RWPE2 (cell line): ENCODE data around the gene MED16.
"Not testable (repeated sequence)": the region's sequence is repeated elsewhere in the genome, so short reads cannot be mapped to it uniquely, and the experiment has no call there.

Experiments
- ATAC-seq: fragments of 200-7000 bp; cut with Tn5 transposase; 3 replicates; pipeline ENCODE4 v1.9.1; 2021; ENCODE audit warnings: low read depth
- DNase-seq: peaks from one replicate; pipeline ENCODE4 v3.0.0-alpha.2; 2020; ENCODE audit warnings: low spot score
- H3K27ac ChIP-seq: fragments of 450-650 bp; 2 replicates; pipeline ENCODE4 v1.5.1; 2017; ENCODE audit warnings: mild to moderate bottlenecking; ENCODE audit not compliant: poor library complexity, severe bottlenecking
- H3K27me3 ChIP-seq: fragments of 250-450 bp; sonication (Bioruptor Pico); 2 replicates; pipeline ENCODE4 v1.5.1; 2021; ENCODE audit warnings: mild to moderate bottlenecking, moderate library complexity; ENCODE audit not compliant: insufficient read depth, poor library complexity, severe bottlenecking
- H3K36me3 ChIP-seq: fragments of 250-450 bp; sonication (Bioruptor Pico); 2 replicates; pipeline ENCODE4 v1.5.1; 2020; ENCODE audit warnings: low read depth, mild to moderate bottlenecking, moderate library complexity
- H3K4me1 ChIP-seq: fragments of 250-450 bp; sonication (Bioruptor Pico); 2 replicates; pipeline ENCODE4 v1.5.1; 2021; ENCODE audit warnings: mild to moderate bottlenecking, moderate library complexity; ENCODE audit not compliant: insufficient read depth, poor library complexity, severe bottlenecking
- H3K4me3 ChIP-seq: fragments of 250-450 bp; sonication (Bioruptor Pico); 2 replicates; pipeline ENCODE4 v1.5.1; 2021; ENCODE audit warnings: mild to moderate bottlenecking, moderate library complexity; ENCODE audit not compliant: severe bottlenecking
- H3K9me3 ChIP-seq: fragments of 250-450 bp; sonication (Bioruptor Pico); 2 replicates; pipeline ENCODE4 v1.5.1; 2021; ENCODE audit warnings: mild to moderate bottlenecking, moderate library complexity; ENCODE audit not compliant: severe bottlenecking
- TF ChIP-seq, protein P1 (sequence below): fragments of 450-650 bp; IDR thresholded peaks from one replicate; pipeline ENCODE4 v1.5.1; 2017; ENCODE audit warnings: mild to moderate bottlenecking, moderate library complexity; ENCODE audit not compliant: poor library complexity, severe bottlenecking

MED16 gene

DNA sequence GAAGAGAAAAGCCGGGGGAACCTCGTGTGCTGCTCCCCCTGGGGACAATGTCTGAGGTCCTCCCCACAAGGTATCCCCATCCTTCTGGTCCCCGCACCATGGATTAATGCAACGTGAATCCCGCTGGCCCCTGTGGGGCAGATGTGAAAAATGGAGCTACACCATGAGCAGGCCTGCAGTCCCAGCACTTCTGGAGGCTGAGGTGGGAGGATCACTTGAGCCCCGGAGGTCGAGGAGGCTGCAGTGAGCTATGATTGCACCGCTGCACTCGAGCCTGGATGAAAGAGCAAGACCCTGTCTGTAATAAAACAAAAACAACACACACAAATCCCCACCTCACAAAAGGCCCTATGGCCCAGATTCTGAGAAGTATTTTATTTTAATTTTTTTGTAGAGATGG is 34.7 kb downstream of the MED16 start:
- TF ChIP-seq, protein P1, sequence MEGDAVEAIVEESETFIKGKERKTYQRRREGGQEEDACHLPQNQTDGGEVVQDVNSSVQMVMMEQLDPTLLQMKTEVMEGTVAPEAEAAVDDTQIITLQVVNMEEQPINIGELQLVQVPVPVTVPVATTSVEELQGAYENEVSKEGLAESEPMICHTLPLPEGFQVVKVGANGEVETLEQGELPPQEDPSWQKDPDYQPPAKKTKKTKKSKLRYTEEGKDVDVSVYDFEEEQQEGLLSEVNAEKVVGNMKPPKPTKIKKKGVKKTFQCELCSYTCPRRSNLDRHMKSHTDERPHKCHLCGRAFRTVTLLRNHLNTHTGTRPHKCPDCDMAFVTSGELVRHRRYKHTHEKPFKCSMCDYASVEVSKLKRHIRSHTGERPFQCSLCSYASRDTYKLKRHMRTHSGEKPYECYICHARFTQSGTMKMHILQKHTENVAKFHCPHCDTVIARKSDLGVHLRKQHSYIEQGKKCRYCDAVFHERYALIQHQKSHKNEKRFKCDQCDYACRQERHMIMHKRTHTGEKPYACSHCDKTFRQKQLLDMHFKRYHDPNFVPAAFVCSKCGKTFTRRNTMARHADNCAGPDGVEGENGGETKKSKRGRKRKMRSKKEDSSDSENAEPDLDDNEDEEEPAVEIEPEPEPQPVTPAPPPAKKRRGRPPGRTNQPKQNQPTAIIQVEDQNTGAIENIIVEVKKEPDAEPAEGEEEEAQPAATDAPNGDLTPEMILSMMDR, result no peak

DNA sequence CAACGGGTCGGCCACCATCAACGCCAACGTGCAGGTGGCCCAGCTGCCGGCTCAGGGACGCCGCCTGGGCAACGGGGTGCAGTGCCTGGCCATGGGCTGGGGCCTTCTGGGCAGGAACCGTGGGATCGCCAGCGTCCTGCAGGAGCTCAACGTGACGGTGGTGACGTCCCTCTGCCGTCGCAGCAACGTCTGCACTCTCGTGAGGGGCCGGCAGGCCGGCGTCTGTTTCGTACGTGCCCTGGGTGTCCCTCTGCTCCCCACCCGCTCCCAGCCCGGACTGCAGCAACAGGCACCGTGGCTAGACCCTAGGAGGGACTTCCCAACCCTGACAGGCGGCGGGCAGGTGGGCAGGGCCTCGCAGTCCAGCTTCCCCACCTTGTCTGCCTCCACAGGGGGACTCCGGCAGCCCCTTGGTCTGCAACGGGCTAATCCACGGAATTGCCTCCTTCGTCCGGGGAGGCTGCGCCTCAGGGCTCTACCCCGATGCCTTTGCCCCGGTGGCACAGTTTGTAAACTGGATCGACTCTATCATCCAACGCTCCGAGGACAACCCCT is 37.3 kb downstream of the MED16 start:
- TF ChIP-seq, protein P1, result no peak
- no peak for ATAC-seq
- H3K27me3 ChIP-seq, result peaks cover 22% of the 10 kb centered on the region

More for the DNA sequence above, 34.7 kb downstream of the MED16 start:
- H3K27ac ChIP-seq, result no peak overlapping the region
- no peak overlapping the region for H3K4me3 ChIP-seq
- no peaks in the 10 kb centered on the region for H3K9me3 ChIP-seq
- H3K36me3 ChIP-seq, result no peaks in the 10 kb centered on the region
- peaks cover 3% of the 10 kb centered on the region for H3K4me1 ChIP-seq
- DNase-seq (no peak), ATAC-seq (no peak)
- peaks cover 8% of the 10 kb centered on the region for H3K27me3 ChIP-seq

DNA sequence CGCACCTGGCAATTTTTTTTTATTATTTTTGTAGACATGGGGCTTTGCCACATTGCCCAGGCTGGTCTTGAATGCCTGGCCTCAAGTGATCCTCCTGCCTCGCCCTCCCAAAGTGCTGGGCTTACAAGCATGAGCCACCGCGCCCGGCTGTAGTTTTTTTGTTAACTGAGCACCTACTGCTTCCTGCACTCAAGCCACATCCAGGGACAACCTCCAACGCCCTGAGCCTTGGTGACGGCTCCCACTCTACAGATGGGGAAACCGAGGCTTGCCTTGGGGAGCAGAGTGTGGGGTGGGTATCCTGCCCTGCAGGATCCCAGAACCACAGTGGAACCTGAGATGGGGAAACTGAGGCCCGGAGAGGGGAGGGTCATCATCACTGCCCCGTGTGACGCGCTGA is 37.8 kb downstream of the MED16 start:
- no peak for DNase-seq
- no peak for ATAC-seq
- H3K4me1 ChIP-seq, result no peaks in the 10 kb centered on the region
- TF ChIP-seq, protein P1, result no peak
- H3K27ac ChIP-seq, result no peak overlapping the region
- no peaks in the 10 kb centered on the region for H3K36me3 ChIP-seq
- no peaks in the 10 kb centered on the region for H3K9me3 ChIP-seq
- no peak overlapping the region for H3K4me3 ChIP-seq
- H3K27me3 ChIP-seq, result peaks cover 22% of the 10 kb centered on the region

More for the DNA sequence above, 37.3 kb downstream of the MED16 start:
- Histone ChIP-seq H3K4me1 (no peaks in the 10 kb centered on the region), H3K4me3 (no peak overlapping the region), H3K36me3 (no peaks in the 10 kb centered on the region), H3K27ac (no peak overlapping the region), H3K9me3 (no peaks in the 10 kb centered on the region)
- DNase-seq, result no peak

DNA sequence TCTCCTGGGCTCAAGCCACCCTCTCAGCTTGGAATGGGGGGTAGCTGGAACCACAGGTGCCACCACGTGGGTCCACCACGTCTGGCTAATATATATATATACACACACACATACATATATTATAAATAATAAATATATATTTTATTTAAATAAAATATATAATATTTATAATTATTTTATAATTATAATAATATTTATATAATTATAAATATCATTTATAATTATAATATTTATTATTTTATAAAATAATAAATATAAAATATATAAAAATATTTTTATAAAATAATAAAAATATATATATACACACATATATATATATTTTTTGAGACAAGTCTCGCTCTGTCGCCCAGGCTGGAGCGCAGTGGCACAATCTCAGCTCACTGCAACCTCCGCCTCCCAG is 38.4 kb downstream of the MED16 start:
- Histone ChIP-seq H3K9me3 (no peaks in the 10 kb centered on the region), H3K27me3 (peaks cover 16% of the 10 kb centered on the region), H3K4me3 (no peak overlapping the region), H3K36me3 (no peaks in the 10 kb centered on the region), H3K4me1 (no peaks in the 10 kb centered on the region), H3K27ac (no peak overlapping the region)
- DNase-seq, result no peak
- no peak for ATAC-seq
- TF ChIP-seq, protein P1, result no peak

DNA sequence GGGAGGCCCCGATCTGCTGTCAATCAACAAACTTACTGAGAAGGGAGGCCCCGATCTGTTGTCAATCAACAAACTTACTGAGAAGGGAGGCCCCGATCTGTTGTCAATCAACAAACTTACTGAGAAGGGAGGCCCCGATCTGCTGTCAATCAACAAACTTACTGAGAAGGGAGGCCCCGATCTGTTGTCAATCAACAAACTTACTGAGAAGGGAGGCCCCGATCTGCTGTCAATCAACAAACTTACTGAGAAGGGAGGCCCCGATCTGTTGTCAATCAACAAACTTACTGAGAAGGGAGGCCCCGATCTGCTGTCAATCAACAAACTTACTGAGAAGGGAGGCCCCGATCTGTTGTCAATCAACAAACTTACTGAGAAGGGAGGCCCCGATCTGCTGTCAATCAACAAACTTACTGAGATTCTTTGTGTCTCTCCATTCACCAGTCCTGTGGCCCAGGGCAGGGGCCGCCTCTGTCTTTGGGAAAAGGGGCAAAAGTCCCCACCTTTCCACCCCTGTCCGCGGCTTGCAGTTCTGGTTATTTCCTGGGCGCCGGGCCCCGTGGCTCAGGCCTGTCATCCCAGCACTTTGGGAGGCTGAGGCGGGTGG is 39.3 kb downstream of the MED16 start:
- peaks cover 16% of the 10 kb centered on the region for H3K27me3 ChIP-seq
- not testable (repeated sequence) for H3K9me3 ChIP-seq, H3K4me1 ChIP-seq, H3K36me3 ChIP-seq, H3K4me3 ChIP-seq, H3K27ac ChIP-seq, DNase-seq, ATAC-seq
